ENCODE data around the gene HAUS5. TPM values are rescaled to one million over a fixed set of nuclear protein-coding genes. Genes with fewer than 3 reads are reported as not detected.

Gene HAUS5
- total RNA-seq, 1 experiment from 2014 or later = 25.9 TPM

DNA sequence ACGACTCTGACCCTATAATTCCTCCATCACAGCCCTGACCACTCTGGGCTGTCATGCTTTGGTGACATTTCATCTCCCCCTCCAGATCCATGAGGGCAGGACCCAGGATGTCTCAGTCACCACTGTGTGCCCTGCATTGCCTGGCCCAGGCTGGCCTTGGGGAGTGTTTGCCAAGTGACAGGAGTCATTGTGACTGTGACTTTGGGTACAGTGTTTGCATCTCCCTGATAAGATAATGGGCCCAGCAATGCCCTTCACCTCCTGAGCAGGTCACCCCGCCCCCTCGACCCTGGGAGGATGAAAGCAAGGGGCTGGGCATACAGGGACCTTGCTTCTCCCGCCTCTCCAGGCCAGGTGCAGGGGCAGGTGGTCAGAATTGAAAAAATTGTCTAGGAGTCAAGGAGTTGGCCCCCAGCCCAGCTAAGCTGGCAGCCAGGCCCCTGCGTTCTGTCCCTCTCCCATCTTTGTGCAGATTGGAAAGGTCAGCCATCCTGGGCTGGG is 43.2 kb upstream of the HAUS5 start:
- ChIA-PET CTCF (no interaction called here), POLR2A (ENCODE audit: unreplicated experiment) (no interaction called here)
- Histone ChIP-seq H3K27me3 (ENCODE audit: low read length) (no peaks in the 10 kb centered on the region), H2AFZ (ENCODE audit: low read length) (no peak overlapping the region), H3F3A (ENCODE audit: low read length, unreplicated experiment) (no peaks in the 10 kb centered on the region), H3K27ac (ENCODE audit: low read length) (no peak overlapping the region), H3K36me3 (ENCODE audit: low read depth, low read length) (no peaks in the 10 kb centered on the region), H4K20me1 (ENCODE audit: low read length) (no peaks in the 10 kb centered on the region), H3K79me2 (ENCODE audit: low read length) (no peaks in the 10 kb centered on the region), H3K9me2 (replicated peaks; ENCODE audit: low read length) (no peaks in the 10 kb centered on the region), H3K9ac (ENCODE audit: low read length) (no peak overlapping the region), H3K4me1 (ENCODE audit: insufficient read depth, low read length) (no peaks in the 10 kb centered on the region), H3K4me3 (ENCODE audit: low read length) (no peak overlapping the region), H3K9me3 (ENCODE audit: low read length) (no peaks in the 10 kb centered on the region), H3K4me2 (ENCODE audit: low read length) (no peak overlapping the region)
- BruUV-seq (replicated peaks) = no TSS peak
- DNase-seq (no peak), ATAC-seq (no peak)
- TF ChIP-seq, protein P1, sequence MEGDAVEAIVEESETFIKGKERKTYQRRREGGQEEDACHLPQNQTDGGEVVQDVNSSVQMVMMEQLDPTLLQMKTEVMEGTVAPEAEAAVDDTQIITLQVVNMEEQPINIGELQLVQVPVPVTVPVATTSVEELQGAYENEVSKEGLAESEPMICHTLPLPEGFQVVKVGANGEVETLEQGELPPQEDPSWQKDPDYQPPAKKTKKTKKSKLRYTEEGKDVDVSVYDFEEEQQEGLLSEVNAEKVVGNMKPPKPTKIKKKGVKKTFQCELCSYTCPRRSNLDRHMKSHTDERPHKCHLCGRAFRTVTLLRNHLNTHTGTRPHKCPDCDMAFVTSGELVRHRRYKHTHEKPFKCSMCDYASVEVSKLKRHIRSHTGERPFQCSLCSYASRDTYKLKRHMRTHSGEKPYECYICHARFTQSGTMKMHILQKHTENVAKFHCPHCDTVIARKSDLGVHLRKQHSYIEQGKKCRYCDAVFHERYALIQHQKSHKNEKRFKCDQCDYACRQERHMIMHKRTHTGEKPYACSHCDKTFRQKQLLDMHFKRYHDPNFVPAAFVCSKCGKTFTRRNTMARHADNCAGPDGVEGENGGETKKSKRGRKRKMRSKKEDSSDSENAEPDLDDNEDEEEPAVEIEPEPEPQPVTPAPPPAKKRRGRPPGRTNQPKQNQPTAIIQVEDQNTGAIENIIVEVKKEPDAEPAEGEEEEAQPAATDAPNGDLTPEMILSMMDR (conservative IDR thresholded peaks at IDR 0.05; ENCODE audit: low read depth, low read length) = no peak
- TF ChIP-seq EZH2 (IDR thresholded peaks at IDR 0.05; ENCODE audit: low read length, unreplicated experiment) (no peak), EZH2phosphoT487 (IDR thresholded peaks at IDR 0.05; ENCODE audit: borderline replicate concordance, low read length) (no peak)
- intact Hi-C loops (cut with micrococcal nuclease) = no loop called here

GRCh38 chr19:35571406-35571965 is 41.0 kb upstream of the HAUS5 start:
- no peaks in the 10 kb centered on the region for H4K20me1 ChIP-seq (ENCODE audit: low read length)
- no peak for ATAC-seq
- no peak overlapping the region for H2AFZ ChIP-seq (ENCODE audit: low read length)
- H3K4me1 ChIP-seq (ENCODE audit: insufficient read depth, low read length) = no peaks in the 10 kb centered on the region
- ChIA-PET CTCF (no interaction called here), POLR2A (ENCODE audit: unreplicated experiment) (no interaction called here)
- no peaks in the 10 kb centered on the region for H3F3A ChIP-seq (ENCODE audit: low read length, unreplicated experiment)
- H3K27ac ChIP-seq (ENCODE audit: low read length) = no peak overlapping the region
- no peak overlapping the region for H3K4me3 ChIP-seq (ENCODE audit: low read length)
- intact Hi-C loops (cut with micrococcal nuclease) = no loop called here
- no peaks in the 10 kb centered on the region for H3K27me3 ChIP-seq (ENCODE audit: low read length)
- no peaks in the 10 kb centered on the region for H3K36me3 ChIP-seq (ENCODE audit: low read depth, low read length)
- H3K9me3 ChIP-seq (ENCODE audit: low read length) = no peaks in the 10 kb centered on the region
- H3K4me2 ChIP-seq (ENCODE audit: low read length) = no peak overlapping the region
- TF ChIP-seq, protein P1 (conservative IDR thresholded peaks at IDR 0.05; ENCODE audit: low read depth, low read length) = no peak
- TF ChIP-seq EZH2phosphoT487 (IDR thresholded peaks at IDR 0.05; ENCODE audit: borderline replicate concordance, low read length) (no peak), EZH2 (IDR thresholded peaks at IDR 0.05; ENCODE audit: low read length, unreplicated experiment) (no peak)
- no peak overlapping the region for H3K9ac ChIP-seq (ENCODE audit: low read length)
- H3K79me2 ChIP-seq (ENCODE audit: low read length) = no peaks in the 10 kb centered on the region
- H3K9me2 ChIP-seq (replicated peaks; ENCODE audit: low read length) = no peaks in the 10 kb centered on the region
- no peak for DNase-seq
- no TSS peak for BruUV-seq (replicated peaks)

DNA sequence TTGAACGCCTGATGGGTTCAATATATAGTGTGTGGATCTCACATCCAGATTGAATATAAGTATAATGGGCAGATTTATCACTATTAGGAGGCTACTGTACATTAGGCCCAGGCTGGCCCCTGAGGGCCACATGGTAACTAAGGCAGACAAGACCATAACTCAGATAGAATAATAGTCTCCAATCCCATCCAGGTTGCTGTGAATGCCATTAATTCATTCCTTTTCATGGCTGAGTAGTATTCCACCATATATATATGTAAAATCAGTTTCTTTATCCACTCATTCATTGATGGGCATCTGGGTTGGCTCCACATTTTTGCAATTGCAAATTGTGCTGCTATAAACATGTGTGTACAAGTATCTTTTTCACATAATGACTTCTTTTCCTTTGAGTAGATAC is 34.6 kb upstream of the HAUS5 start:
- no peaks in the 10 kb centered on the region for H3K9me2 ChIP-seq (replicated peaks; ENCODE audit: low read length)

More for the DNA sequence above, 34.6 kb upstream of the HAUS5 start:
- no peak for ATAC-seq
- Histone ChIP-seq H3K27ac (ENCODE audit: low read length) (no peak overlapping the region), H3K79me2 (ENCODE audit: low read length) (no peaks in the 10 kb centered on the region), H3K4me3 (ENCODE audit: low read length) (no peak overlapping the region), H3K4me2 (ENCODE audit: low read length) (no peak overlapping the region), H4K20me1 (ENCODE audit: low read length) (no peaks in the 10 kb centered on the region), H3K9ac (ENCODE audit: low read length) (no peak overlapping the region), H3K9me3 (ENCODE audit: low read length) (no peaks in the 10 kb centered on the region), H2AFZ (ENCODE audit: low read length) (no peak overlapping the region), H3K36me3 (ENCODE audit: low read depth, low read length) (no peaks in the 10 kb centered on the region), H3K4me1 (ENCODE audit: insufficient read depth, low read length) (no peaks in the 10 kb centered on the region), H3K27me3 (ENCODE audit: low read length) (no peaks in the 10 kb centered on the region), H3F3A (ENCODE audit: low read length, unreplicated experiment) (no peaks in the 10 kb centered on the region)
- ChIA-PET POLR2A (ENCODE audit: unreplicated experiment) (no interaction called here), CTCF (no interaction called here)
- DNase-seq = no peak
- intact Hi-C loops (cut with micrococcal nuclease) = no loop called here
- BruUV-seq (replicated peaks) = no TSS peak
- no peak for TF ChIP-seq EZH2 (IDR thresholded peaks at IDR 0.05; ENCODE audit: low read length, unreplicated experiment)
- TF ChIP-seq, protein P1 (conservative IDR thresholded peaks at IDR 0.05; ENCODE audit: low read depth, low read length) = no peak
- no peak for TF ChIP-seq EZH2phosphoT487 (IDR thresholded peaks at IDR 0.05; ENCODE audit: borderline replicate concordance, low read length)

Measured in PC-3 (cell line).